Type B pancreatic cell (in vitro differentiated cells): ENCODE measurements around the gene INSL3. TPM values are rescaled to one million over a fixed set of nuclear protein-coding genes. Genes with fewer than 3 reads are reported as not detected.
"Not testable (repeated sequence)": the region's sequence is repeated elsewhere in the genome, so short reads cannot be mapped to it uniquely, and the experiment has no call there.

Experiments used
- DNase-seq: peaks from one replicate; pipeline ENCODE4 v3.0.0; 2021; ENCODE audit warnings: mixed read lengths; ENCODE audit not compliant: unreplicated experiment; ENCODE audit errors: extremely low spot score
- H3K27ac Mint-ChIP-seq: 2 replicates; pipeline ENCODE4 v1.8.0; 2021; ENCODE audit warnings: mild to moderate bottlenecking, mixed read lengths
- H3K27me3 Mint-ChIP-seq: 2 replicates; pipeline ENCODE4 v1.8.0; 2021; ENCODE audit warnings: mixed read lengths
- H3K36me3 Mint-ChIP-seq: 2 replicates; pipeline ENCODE4 v1.8.0; 2021; ENCODE audit warnings: mixed read lengths
- H3K4me1 Mint-ChIP-seq: one replicate; pipeline ENCODE4 v1.8.0; 2021; ENCODE audit warnings: mixed read lengths; ENCODE audit not compliant: unreplicated experiment
- H3K4me3 Mint-ChIP-seq: 2 replicates; pipeline ENCODE4 v1.8.0; 2021; ENCODE audit warnings: mild to moderate bottlenecking, mixed read lengths
- H3K9me3 Mint-ChIP-seq: 2 replicates; pipeline ENCODE4 v1.8.0; 2021; ENCODE audit warnings: mixed read lengths
- CTCF ChIP-seq: fragments of 200-600 bp; sonication (generic); conservative IDR thresholded peaks from 2 replicates; pipeline ENCODE4 v1.5.0; 2021; ENCODE audit warnings: antibody characterized with exemption, mild to moderate bottlenecking
- total RNA-seq: library from RNA; stranded (reverse); gene quantifications from 2 replicates; pipeline ENCODE4 v1.2.1, GENCODE V29; 2021; ENCODE audit warnings: low replicate concordance

The INSL3 gene
- total RNA-seq, 1 donor from 2014 or later: not detected

DNA sequence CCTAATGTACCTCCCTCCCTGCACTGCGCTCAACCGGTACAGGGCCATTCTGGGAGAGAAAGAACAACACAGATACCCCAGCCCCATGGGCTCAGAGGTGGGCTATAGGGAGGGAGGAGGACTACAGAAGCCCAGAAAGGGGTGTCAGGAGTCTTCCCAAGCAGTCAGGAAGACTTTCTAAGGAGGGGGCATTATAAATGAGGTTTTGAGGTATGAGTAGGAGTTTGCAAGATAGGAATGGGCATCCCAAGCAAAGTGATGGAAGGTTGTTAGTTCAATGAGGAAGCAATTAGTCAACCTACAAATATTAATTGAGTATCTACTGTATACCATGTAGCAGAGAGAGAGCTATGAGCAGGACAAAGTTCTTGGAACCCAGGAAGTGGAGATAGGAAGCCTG, 32.7 kb downstream of the INSL3 start:
- peak overlapping the region; percentile 59 for H3K27ac Mint-ChIP-seq
- peaks cover 11% of the 10 kb centered on the region for H3K27me3 Mint-ChIP-seq
- DNase-seq: no peak
- H3K36me3 Mint-ChIP-seq: no peaks in the 10 kb centered on the region
- TF ChIP-seq CTCF: no peak
- H3K4me1 Mint-ChIP-seq: peaks cover 12% of the 10 kb centered on the region
- H3K4me3 Mint-ChIP-seq: no peak overlapping the region
- H3K9me3 Mint-ChIP-seq: no peaks in the 10 kb centered on the region

DNA sequence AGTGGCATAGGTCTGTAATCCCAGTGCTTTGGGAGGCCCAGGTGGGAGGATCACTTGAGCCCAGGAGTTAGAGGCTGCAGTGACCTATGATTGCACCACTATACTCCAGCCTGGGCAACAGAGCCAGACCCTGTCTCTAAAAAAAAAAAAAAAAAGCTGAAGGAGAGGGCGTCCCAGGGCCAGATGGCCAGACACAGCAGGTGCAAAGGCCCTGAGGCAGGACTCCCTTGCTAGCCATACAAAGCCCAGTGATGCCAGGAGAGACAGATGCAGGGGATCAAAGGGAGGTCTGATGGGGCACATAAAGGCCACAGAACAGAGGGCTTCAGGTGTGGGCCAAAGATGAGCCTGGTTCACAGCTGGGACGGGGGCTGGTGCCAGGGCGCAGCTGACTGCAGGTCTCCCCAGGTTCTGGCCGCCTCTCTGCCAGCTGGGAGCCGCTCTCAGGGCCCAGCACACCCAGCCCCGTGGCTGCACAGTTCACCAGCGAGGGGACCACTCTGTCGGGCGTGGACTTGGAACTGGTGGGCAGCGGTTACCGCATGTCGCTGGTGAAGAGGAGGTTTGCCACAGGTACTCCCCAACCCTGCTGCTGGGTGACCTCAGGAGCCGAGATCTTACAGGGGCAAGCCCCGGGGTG, 33.9 kb downstream of the INSL3 start:
- Mint-ChIP-seq H3K4me1 (peaks cover 12% of the 10 kb centered on the region), H3K36me3 (no peaks in the 10 kb centered on the region), H3K27me3 (peaks cover 8% of the 10 kb centered on the region), H3K4me3 (no peak overlapping the region), H3K9me3 (no peaks in the 10 kb centered on the region), H3K27ac (no peak overlapping the region)
- no peak for DNase-seq
- TF ChIP-seq CTCF: no peak

DNA sequence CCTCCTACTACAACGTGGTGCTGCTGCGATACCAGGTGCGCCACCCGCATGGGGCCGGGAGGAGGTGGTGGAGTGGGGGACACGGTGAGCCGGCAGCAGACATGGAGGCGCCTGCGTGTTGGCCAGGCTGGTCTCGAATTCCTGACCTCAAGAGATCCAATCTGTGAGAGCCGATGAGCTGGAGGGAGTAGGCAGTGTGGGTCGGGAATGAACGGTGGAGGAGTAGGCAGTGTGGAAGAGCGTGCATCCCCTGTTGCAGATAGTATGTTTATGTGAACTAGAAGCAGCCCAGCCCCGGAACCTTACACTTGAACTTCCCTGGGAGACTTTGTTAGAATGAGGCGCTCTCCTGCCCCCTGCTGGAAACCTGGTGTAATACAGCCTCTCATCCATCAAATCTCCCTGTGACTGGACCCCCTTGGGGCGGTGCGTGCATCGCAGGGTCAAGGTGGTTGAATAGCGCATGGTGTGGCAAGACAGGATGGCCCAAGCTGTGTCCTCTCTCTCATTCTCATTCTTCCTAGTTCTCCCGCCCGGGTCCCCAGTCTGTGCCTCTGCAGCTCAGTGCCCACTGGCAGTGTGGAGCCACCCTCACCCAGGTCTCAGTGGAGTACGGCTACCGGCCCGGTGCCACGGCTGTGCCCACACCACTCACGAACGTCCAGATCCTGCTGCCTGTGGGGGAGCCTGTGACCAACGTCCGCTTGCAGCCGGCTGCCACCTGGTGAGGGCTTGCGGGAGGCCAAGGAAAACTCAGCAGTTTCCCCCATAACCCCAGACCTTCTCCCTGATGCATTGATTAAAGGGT, 36.9 kb downstream of the INSL3 start:
- H3K9me3 Mint-ChIP-seq: no peaks in the 10 kb centered on the region
- peak; percentile 75 for DNase-seq
- peak; percentile 88 for TF ChIP-seq CTCF
- no peak overlapping the region for H3K4me3 Mint-ChIP-seq
- peak overlapping the region; percentile 34 for H3K27ac Mint-ChIP-seq
- no peaks in the 10 kb centered on the region for H3K36me3 Mint-ChIP-seq
- peaks cover 6% of the 10 kb centered on the region for H3K4me1 Mint-ChIP-seq
- H3K27me3 Mint-ChIP-seq: peaks cover 3% of the 10 kb centered on the region

DNA sequence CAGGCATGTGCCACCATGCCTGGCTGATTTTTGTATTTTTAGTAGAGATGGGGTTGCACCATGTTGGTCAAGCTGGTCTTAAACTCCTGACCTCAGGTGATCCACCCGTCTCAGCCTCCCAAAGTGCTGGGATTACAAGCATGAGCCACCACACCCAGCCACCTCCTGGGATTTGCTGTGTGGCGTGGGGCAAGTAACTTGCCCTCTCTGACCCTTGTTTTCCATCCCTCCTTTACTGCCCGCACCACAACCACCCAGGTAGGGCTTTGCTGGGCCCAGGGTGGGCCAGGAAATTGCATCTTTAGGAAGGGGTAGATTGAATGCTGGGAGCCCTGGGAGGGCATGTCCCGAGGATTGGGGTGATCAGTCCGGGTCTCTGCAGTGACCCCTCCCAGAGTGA, 37.6 kb downstream of the INSL3 start:
- H3K9me3 Mint-ChIP-seq, H3K27ac Mint-ChIP-seq, H3K27me3 Mint-ChIP-seq, H3K36me3 Mint-ChIP-seq, DNase-seq, H3K4me3 Mint-ChIP-seq: not testable (repeated sequence)
- peaks cover 10% of the 10 kb centered on the region for H3K4me1 Mint-ChIP-seq

DNA sequence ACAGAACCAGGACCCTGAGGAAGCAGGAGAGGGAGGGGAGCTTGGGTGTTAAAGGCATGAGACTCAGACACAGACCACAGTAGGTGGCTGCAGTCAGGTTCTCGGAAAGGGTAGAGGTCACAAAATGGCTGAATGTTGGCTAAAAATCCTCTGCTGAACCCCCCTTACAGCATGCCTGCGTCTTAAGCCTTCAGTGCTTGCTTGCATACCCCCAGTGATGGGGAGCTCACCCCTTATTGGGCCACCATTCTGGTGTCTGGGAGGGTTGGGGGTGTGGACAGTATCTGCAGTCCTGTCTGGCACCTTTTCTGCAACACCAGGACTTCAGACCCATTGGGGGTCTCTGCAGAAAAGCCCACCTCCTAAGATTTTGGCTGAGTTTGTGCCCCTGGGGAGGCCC, 40.5 kb downstream of the INSL3 start:
- no peak for TF ChIP-seq CTCF
- no peaks in the 10 kb centered on the region for H3K9me3 Mint-ChIP-seq
- no peak for DNase-seq
- no peak overlapping the region for H3K27ac Mint-ChIP-seq
- H3K27me3 Mint-ChIP-seq: peaks cover 6% of the 10 kb centered on the region
- no peak overlapping the region for H3K4me3 Mint-ChIP-seq
- peaks cover 10% of the 10 kb centered on the region for H3K4me1 Mint-ChIP-seq
- H3K36me3 Mint-ChIP-seq: no peaks in the 10 kb centered on the region
